H1 (cell line): ENCODE data around the gene KIR3DL1. TPM values are rescaled to one million over a fixed set of nuclear protein-coding genes. Genes with fewer than 3 reads are reported as not detected.

ENCODE experiments used
- CTCF ChIA-PET: fragments of 300-600 bp; sonication (Branson Sonifier 250); formaldehyde crosslinking; loops from one replicate; lab custom pipeline; 2021; ENCODE audit not compliant: partially characterized antibody; lab: Charles Lee
- POLR2A ChIA-PET: fragments of 300-600 bp; sonication (Branson Sonifier 250); formaldehyde crosslinking; loops from one replicate; lab custom pipeline; 2021; ENCODE audit warnings: inconsistent platforms; ENCODE audit not compliant: partially characterized antibody; lab: Charles Lee
- DNase-seq, 2 experiments: peaks; one replicate each; pipeline versions ENCODE4 v3.0.0 to v3.0.0-alpha.2; 2010 to 2022; ENCODE audit warnings: low spot score in 2 of 2, low read depth in 1 of 2, mixed read lengths in 1 of 2
- FAIRE-seq: peaks from 2 replicates; lab custom pipeline; 2011; peaks lifted over from hg19 to GRCh38; lab: Jason Lieb, UNC
- H2AFZ ChIP-seq: 2 replicates; pipeline ENCODE4 v1.8.1; 2012; ENCODE audit warnings: low read length, inconsistent platforms
- H2AK5ac ChIP-seq: 2 replicates; pipeline ENCODE4 v1.6.1; 2013; ENCODE audit warnings: low read depth, low read length
- H2BK120ac ChIP-seq: replicated peaks from 2 replicates; pipeline ENCODE3; 2013; ENCODE audit warnings: low read depth, low read length, inconsistent platforms
- H2BK12ac ChIP-seq: 2 replicates; pipeline ENCODE4 v1.6.1; 2013; ENCODE audit warnings: low read depth, low read length
- H2BK15ac ChIP-seq: 2 replicates; pipeline ENCODE4 v1.6.1; 2013; ENCODE audit warnings: low read length
- H2BK20ac ChIP-seq: 2 replicates; pipeline ENCODE4 v1.6.1; 2013; ENCODE audit warnings: low read length
- H2BK5ac ChIP-seq: 2 replicates; pipeline ENCODE4 v1.6.1; 2013; ENCODE audit warnings: low read depth, low read length
- H3K14ac ChIP-seq: 2 replicates; pipeline ENCODE4 v1.6.1; 2013; ENCODE audit warnings: inconsistent platforms; ENCODE audit not compliant: insufficient read length
- H3K18ac ChIP-seq: 2 replicates; pipeline ENCODE4 v1.6.1; 2013; ENCODE audit warnings: low read length; ENCODE audit errors: extremely low read depth
- H3K23ac ChIP-seq: 2 replicates; pipeline ENCODE4 v1.6.1; 2013; ENCODE audit warnings: inconsistent platforms; ENCODE audit not compliant: insufficient read length
- H3K23me2 ChIP-seq: 2 replicates; pipeline ENCODE4 v1.6.1; 2013; ENCODE audit warnings: low read depth, low read length
- H3K27ac ChIP-seq: 2 replicates; pipeline ENCODE4 v1.6.1; 2011; ENCODE audit warnings: low read depth, low read length, inconsistent platforms
- H3K27me3 ChIP-seq, 4 experiments: replicated peaks in 1 of 4; 1 replicate in 1 of 4; 2 replicates in 3 of 4; pipeline versions ENCODE4 v1.6.1 to v1.8.1; 2011 to 2013; ENCODE audit warnings: low read length in 3 of 4, mild to moderate bottlenecking in 3 of 4, inconsistent platforms in 2 of 4, mixed read lengths in 2 of 4, moderate library complexity in 1 of 4; ENCODE audit not compliant: control insufficient read depth in 3 of 4, insufficient read depth in 3 of 4; ENCODE audit errors: extremely low read depth in 1 of 4
- H3K36me3 ChIP-seq, 4 experiments: 2 replicates each; pipeline versions ENCODE4 v1.6.1 to v1.8.1; 2011 to 2013; ENCODE audit warnings: mild to moderate bottlenecking in 4 of 4, low read length in 3 of 4, moderate library complexity in 2 of 4, control low read depth in 1 of 4, inconsistent platforms in 1 of 4; ENCODE audit not compliant: insufficient read depth in 4 of 4, control insufficient read depth in 2 of 4
- H3K4ac ChIP-seq: replicated peaks from 2 replicates; pipeline ENCODE3; 2013; ENCODE audit warnings: low read length, low read depth, mixed read lengths, inconsistent platforms; ENCODE audit not compliant: insufficient read length
- H3K4me1 ChIP-seq, 4 experiments: replicated peaks in 1 of 4; 1 replicate in 1 of 4; 2 replicates in 3 of 4; pipeline versions ENCODE4 v1.6.1 to v1.8.1; 2011 to 2013; ENCODE audit warnings: low read length in 3 of 4, inconsistent platforms in 2 of 4, mixed read lengths in 1 of 4; ENCODE audit not compliant: insufficient read depth in 4 of 4, control insufficient read depth in 3 of 4
- H3K4me2 ChIP-seq, 2 experiments: 2 replicates each; pipeline versions ENCODE4 v1.6.1 to v1.8.1; 2011 to 2013; ENCODE audit warnings: low read depth in 2 of 2, low read length in 2 of 2, control low read depth in 1 of 2, inconsistent platforms in 1 of 2, mild to moderate bottlenecking in 1 of 2; ENCODE audit not compliant: insufficient read depth in 1 of 2
- H3K4me3 ChIP-seq, 4 experiments: fragments of 200-600, 300-600 bp in 1 of 4; sonication (generic), shearing (Covaris generic), sonication (Bioruptor Twin) in 1 of 4; 2 replicates each; pipeline versions ENCODE4 v1.5.1 to v1.8.1; 2011 to 2016; ENCODE audit warnings: low read length in 4 of 4, low read depth in 3 of 4, control low read depth in 2 of 4, inconsistent platforms in 2 of 4, mild to moderate bottlenecking in 2 of 4, mixed read lengths in 1 of 4, moderate library complexity in 1 of 4; ENCODE audit not compliant: insufficient read depth in 2 of 4; ENCODE audit errors: extremely low read depth in 1 of 4
- H3K56ac ChIP-seq: replicated peaks from 2 replicates; pipeline ENCODE3; 2013; ENCODE audit warnings: low read depth, mild to moderate bottlenecking, mixed read lengths, low read length, inconsistent platforms; ENCODE audit not compliant: insufficient read length
- H3K79me1 ChIP-seq: 2 replicates; pipeline ENCODE4 v1.6.1; 2013; ENCODE audit warnings: low read depth, low read length, control low read depth
- H3K79me2 ChIP-seq, 2 experiments: 2 replicates each; pipeline versions ENCODE4 v1.6.1 to v1.8.1; 2012 to 2013; ENCODE audit warnings: low read length in 2 of 2, mild to moderate bottlenecking in 2 of 2, inconsistent platforms in 1 of 2; ENCODE audit not compliant: insufficient read depth in 2 of 2, control insufficient read depth in 1 of 2
- H3K9ac ChIP-seq, 4 experiments: replicated peaks in 1 of 4; 1 replicate in 1 of 4; 2 replicates in 3 of 4; pipeline versions ENCODE4 v1.6.1 to v1.8.1; 2011 to 2013; ENCODE audit warnings: low read depth in 3 of 4, low read length in 3 of 4, control low read depth in 2 of 4, mild to moderate bottlenecking in 2 of 4, moderate library complexity in 2 of 4, inconsistent platforms in 1 of 4; ENCODE audit errors: extremely low read depth in 1 of 4
- H3K9me3 ChIP-seq, 2 experiments: 2 replicates each; pipeline versions ENCODE4 v1.6.1 to v1.8.1; 2012 to 2013; ENCODE audit warnings: mild to moderate bottlenecking in 2 of 2, moderate library complexity in 2 of 2, control low read depth in 1 of 2, inconsistent platforms in 1 of 2, low read depth in 1 of 2, low read length in 1 of 2, mixed read lengths in 1 of 2; ENCODE audit not compliant: insufficient read depth in 2 of 2
- H4K20me1 ChIP-seq, 2 experiments: replicated peaks in 1 of 2; 2 replicates each; pipeline versions ENCODE3 to v1.8.1; 2011 to 2013; ENCODE audit warnings: inconsistent platforms in 2 of 2, low read length in 2 of 2, mild to moderate bottlenecking in 1 of 2; ENCODE audit not compliant: insufficient read depth in 2 of 2, control insufficient read depth in 1 of 2
- H4K5ac ChIP-seq: 2 replicates; pipeline ENCODE4 v1.6.1; 2013; ENCODE audit warnings: low read length, low read depth, mixed read lengths, inconsistent platforms; ENCODE audit not compliant: insufficient read length
- H4K8ac ChIP-seq: 2 replicates; pipeline ENCODE4 v1.8.0; 2013; ENCODE audit warnings: mild to moderate bottlenecking, moderate library complexity, low read length, inconsistent platforms; ENCODE audit not compliant: insufficient read depth; ENCODE audit errors: extremely low read depth
- H4K91ac ChIP-seq: replicated peaks from 2 replicates; pipeline ENCODE3; 2013; ENCODE audit warnings: low read length, mixed read lengths, inconsistent platforms; ENCODE audit not compliant: insufficient read length
- FOSL1 ChIP-seq: IDR thresholded peaks from 2 replicates; pipeline ENCODE4 v1.6.1; 2011; ENCODE audit warnings: mild to moderate bottlenecking, low read depth, low read length, moderate library complexity; ENCODE audit not compliant: insufficient read depth
- GTF2F1 ChIP-seq: IDR thresholded peaks from 2 replicates; pipeline ENCODE4 v1.6.1; 2012; ENCODE audit warnings: low read depth, low read length, improper control_type of control experiment, borderline replicate concordance
- RFX5 ChIP-seq: IDR thresholded peaks from 2 replicates; pipeline ENCODE4 v1.6.1; 2011; ENCODE audit warnings: low read depth, low read length, improper control_type of control experiment, borderline replicate concordance
- SIX5 ChIP-seq: IDR thresholded peaks from 2 replicates; pipeline ENCODE4 v1.6.1; 2011; ENCODE audit warnings: mild to moderate bottlenecking, low read depth, low read length
- WGBS, 2 experiments: shearing (Covaris generic) in 1 of 2; methylation state at CpG; one replicate each; pipeline versions ENCODE4 v1.1.6 to v1.1.7; 2013 to 2015; ENCODE audit warnings: low lambda C conversion rate in 2 of 2, mixed read lengths in 2 of 2, inconsistent platforms in 1 of 2, low coverage in 1 of 2, missing lambda C conversion rate in 1 of 2; ENCODE audit not compliant: insufficient replicate concordance in 2 of 2, insufficient coverage in 1 of 2, insufficient read length in 1 of 2; ENCODE audit errors: extremely low coverage in 1 of 2, missing lambda C conversion rate in 1 of 2; 5-methylcytosine and 5-hydroxymethylcytosine counted together
- polyA plus RNA-seq, 7 experiments: library from polyadenylated mRNA; depleted of rRNA in 3 of 7; stranded (reverse) in 5 of 7; unstranded in 2 of 7; fragments of >200 nt in 5 of 7; fragments of 200-250 nt in 2 of 7; gene quantifications; 1 replicate in 5 of 7; 2 replicates in 1 of 7; 4 replicates in 1 of 7; pipeline versions ENCODE4 v1.2.1 to v1.2.3, GENCODE V29; 2011 to 2013; ENCODE audit warnings: missing spikeins in 2 of 7, mixed read lengths in 2 of 7
- total RNA-seq: library from RNA; stranded (reverse); fragmentation: NEBNext Ultra II Directional; extraction: Animal tissue kit (Norgen Biotek cat#: 25700); gene quantifications from 2 replicates; pipeline ENCODE4 v1.2.1, GENCODE V29; 2021

The KIR3DL1 gene
- total and polyA plus RNA-seq, 2 of the 8 experiments (the other 6 are each of a cell fraction or from before 2014, with no cell fraction given): not detected

DNA sequence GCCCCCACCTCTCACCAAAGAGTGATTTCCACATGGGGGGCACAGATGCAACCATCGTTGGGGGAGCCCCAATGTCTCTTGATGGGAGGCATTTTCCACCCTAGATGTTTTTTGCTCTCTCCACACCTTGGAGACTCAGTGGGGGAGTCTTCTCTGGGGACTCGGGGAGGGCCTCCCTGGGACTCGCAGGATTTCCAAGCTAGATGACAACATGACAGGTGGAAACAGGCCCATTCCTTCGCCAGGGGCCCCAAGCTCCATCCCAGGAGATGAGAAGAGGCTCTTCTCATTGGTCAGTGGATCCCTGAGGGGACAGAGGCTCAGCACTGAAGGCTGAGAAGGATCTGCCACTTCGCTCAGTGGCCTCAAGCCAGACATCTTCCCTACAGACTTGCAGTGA is 25.6 kb upstream of the KIR3DL1 start:
- POLR2A ChIA-PET: no interaction called here
- Histone ChIP-seq H3K14ac (no peak overlapping the region), H2BK20ac (no peak overlapping the region), H3K4ac (no peak overlapping the region), H4K20me1 (no peaks in the 10 kb centered on the region), H2BK120ac (no peak overlapping the region), H3K79me2 (no peaks in the 10 kb centered on the region), H3K9me3 (peaks cover 55 to 68% of the 10 kb centered on the region in 2 experiments), H4K5ac (no peak overlapping the region), H4K91ac (no peak overlapping the region), H2AFZ (no peak overlapping the region), H3K36me3 (no peaks in the 10 kb centered on the region), H3K4me3 (no peak overlapping the region), H3K56ac (no peak overlapping the region), H3K4me1 (no peaks in the 10 kb centered on the region), H2BK12ac (no peak overlapping the region), H3K23me2 (no peaks in the 10 kb centered on the region), H3K18ac (no peak overlapping the region), H3K9ac (no peak overlapping the region), H3K4me2 (no peak overlapping the region), H2AK5ac (no peak overlapping the region), H2BK5ac (no peak overlapping the region), H3K27ac (no peak overlapping the region), H4K8ac (no peak overlapping the region), H3K79me1 (no peaks in the 10 kb centered on the region), H3K23ac (no peak overlapping the region), H3K27me3 (no peaks in the 10 kb centered on the region), H2BK15ac (no peak overlapping the region)
- CTCF ChIA-PET: no interaction called here
- DNase-seq (no peak), FAIRE-seq (no peak)
- no peak for TF ChIP-seq SIX5
- no peak for TF ChIP-seq FOSL1
- no peak for TF ChIP-seq RFX5
- no peak for TF ChIP-seq GTF2F1
- 57% methylated on average over 5 of the region's 5 CpGs; no CpG with 5 or more reads in 1 of the 2 experiments for WGBS, 2 experiments
